Superior temporal gyrus (tissue), 1 donor: ENCODE data around the gene ASIC4.

ENCODE experiments used
- DNase-seq: peaks from one replicate; pipeline ENCODE4 v3.0.0-alpha.2; 2016; ENCODE audit errors: extremely low spot score

Gene ASIC4

DNA sequence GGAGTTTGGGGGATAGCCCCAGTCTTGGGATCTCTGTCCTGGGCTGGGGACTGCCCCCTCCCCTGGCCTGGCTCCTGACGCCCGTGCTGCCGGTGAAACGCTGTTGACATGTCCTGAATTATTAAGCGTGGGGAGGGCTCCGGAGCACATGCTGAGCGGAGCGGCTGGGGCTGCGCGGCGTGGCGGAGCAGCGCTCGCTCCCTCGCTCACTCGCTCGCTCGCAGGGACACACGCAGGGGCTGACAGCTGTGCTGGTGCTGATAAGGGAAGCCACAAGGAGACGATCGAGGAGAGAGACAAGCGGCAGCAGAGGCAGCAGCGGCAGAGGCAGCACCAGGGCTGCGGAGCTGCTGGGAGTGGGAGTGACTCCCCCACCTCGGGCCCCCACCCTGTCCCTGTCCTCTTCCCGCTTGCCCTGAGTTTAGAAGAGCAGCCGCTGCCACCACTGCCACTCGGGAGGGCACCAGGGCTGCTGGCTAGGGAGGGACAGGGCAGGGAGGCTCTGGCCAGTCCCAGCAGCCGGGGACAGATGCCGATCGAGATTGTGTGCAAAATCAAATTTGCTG, at the start of gene ASIC4:
TSS of gene ASIC4 (plus strand) at position 287 of the 566 bp plus-strand sequence. CDS start at position 530, 243 bp downstream.
- DNase-seq: no peak

GRCh38 chr2:219465659-219466561, 48.4 kb upstream of the ASIC4 start:
- no peak for DNase-seq

DNA sequence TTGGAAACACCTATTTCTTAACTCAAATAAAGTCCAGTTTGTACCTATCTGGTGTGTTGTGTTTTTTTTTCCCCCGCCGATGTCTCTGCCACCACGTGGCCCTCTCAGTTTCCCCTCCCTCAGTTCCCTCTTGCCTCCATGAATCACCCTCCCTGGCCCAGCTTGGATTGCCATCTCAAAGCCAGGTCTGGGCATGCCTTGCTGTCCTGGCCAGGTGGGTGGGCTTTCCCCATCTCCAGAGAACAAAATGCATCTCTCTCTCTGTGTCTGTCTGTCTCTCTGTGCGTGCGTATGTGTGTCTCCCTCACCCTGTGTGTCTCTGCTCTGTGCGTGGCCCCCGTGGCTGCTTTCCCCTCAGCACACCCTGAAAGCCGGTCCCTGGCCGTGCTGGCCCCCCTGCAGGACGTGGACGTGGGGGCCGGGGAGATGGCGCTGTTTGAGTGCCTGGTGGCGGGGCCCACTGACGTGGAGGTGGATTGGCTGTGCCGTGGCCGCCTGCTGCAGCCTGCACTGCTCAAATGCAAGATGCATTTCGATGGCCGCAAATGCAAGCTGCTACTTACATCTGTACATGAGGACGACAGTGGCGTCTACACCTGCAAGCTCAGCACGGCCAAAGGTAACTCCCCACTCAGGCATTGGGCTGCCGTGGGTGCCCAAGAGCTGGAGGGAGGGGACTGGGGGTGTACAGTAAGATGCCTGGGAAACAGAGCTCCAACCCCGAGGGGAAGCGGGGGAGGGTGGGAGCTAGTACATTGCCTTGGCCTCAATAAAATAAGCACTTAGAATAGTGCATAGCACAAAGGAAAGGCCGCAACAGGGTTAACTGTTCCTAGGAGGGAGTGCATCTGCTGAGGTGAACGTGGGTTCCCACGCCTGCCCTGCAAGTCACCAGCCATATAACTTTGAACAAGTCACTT, 47.2 kb upstream of the ASIC4 start:
- DNase-seq: no peak

DNA sequence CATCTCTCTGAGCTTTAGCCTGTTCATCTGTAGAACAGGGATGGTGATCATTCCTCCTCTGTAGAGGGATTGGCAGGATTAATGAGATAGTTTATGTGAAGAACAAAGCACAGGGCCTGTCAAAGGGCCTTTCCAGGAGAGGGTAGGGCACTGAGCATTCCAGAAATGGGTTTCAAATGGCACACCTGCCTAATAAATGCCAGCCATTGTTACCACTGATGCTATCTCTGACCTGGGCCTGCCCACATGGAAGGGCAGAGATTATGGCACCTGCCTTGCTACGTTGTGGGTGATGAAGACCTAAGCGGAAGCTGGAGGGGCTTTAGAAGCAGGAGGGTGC, 46.6 kb upstream of the ASIC4 start:
- no peak for DNase-seq

DNA sequence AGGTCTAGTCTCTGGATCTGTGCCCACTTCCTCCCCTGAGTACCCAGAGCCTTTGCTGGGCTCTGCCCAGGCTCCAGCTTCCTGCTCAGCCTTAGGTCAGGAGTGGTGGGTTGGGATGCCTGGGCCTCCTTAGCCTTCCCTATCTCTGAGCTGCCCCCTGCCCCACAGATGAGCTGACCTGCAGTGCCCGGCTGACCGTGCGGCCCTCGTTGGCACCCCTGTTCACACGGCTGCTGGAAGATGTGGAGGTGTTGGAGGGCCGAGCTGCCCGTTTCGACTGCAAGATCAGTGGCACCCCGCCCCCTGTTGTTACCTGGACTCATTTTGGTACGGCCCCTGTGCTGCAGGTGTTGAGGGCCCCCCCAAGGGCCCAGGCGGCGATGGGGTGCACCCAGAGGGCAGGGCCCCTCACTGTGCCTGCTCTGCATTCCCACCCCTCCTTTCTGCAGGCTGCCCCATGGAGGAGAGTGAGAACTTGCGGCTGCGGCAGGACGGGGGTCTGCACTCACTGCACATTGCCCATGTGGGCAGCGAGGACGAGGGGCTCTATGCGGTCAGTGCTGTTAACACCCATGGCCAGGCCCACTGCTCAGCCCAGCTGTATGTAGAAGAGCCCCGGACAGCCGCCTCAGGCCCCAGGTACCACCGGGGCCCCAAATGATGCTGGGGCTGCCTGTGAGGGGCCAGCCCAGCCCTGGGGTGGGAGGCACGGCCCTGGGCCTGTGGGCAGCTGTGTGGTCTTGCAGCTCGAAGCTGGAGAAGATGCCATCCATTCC, 45.7 kb upstream of the ASIC4 start:
- DNase-seq: no peak

DNA sequence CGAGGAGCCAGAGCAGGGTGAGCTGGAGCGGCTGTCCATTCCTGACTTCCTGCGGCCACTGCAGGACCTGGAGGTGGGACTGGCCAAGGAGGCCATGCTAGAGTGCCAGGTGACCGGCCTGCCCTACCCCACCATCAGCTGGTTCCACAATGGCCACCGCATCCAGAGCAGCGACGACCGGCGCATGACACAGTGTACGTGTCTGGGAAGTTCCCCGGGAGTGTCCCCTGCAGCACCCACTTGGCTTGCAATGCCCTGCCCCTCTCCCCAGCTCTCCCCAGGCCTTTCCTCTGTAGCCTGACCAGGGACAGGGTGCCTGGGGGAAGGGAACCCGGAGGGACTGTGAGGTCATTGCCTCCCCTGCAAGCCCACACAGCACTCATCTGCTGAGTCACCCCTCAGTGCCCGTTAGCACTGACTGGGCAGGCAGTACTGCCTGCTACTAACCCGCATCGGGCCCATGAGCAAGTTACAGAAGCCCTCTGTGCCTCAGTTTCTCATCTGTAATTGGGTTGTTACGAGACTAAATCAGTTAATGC, 45.0 kb upstream of the ASIC4 start:
- no peak for DNase-seq

DNA sequence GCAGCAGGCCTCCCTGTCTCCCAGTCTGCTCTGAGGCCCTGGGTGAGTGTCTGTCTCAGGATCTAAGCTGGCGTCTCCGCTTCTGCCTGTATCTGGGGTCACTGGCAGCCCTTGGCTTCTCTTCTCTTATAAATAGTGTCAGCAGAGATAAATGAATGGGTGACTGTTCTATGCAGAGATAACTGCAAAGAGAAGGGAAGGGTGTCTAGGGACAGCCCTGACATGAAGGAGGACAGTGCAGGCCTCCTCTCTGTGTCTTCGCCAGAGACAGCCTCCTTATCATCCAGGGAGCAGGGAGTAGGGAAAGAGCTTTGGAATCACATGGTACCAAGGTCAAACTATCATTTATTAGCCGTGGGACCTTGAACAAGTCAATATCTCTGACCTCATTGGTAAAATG, 43.9 kb upstream of the ASIC4 start:
- no peak for DNase-seq

GRCh38 chr2:219471476-219472371, 42.6 kb upstream of the ASIC4 start:
- DNase-seq: no peak

- no peak for DNase-seq
Measured at GRCh38 chr2:219472629-219473187, 41.6 kb upstream of the ASIC4 start.

- DNase-seq: no peak
Measured at GRCh38 chr2:219473511-219473910, 40.8 kb upstream of the ASIC4 start.

DNA sequence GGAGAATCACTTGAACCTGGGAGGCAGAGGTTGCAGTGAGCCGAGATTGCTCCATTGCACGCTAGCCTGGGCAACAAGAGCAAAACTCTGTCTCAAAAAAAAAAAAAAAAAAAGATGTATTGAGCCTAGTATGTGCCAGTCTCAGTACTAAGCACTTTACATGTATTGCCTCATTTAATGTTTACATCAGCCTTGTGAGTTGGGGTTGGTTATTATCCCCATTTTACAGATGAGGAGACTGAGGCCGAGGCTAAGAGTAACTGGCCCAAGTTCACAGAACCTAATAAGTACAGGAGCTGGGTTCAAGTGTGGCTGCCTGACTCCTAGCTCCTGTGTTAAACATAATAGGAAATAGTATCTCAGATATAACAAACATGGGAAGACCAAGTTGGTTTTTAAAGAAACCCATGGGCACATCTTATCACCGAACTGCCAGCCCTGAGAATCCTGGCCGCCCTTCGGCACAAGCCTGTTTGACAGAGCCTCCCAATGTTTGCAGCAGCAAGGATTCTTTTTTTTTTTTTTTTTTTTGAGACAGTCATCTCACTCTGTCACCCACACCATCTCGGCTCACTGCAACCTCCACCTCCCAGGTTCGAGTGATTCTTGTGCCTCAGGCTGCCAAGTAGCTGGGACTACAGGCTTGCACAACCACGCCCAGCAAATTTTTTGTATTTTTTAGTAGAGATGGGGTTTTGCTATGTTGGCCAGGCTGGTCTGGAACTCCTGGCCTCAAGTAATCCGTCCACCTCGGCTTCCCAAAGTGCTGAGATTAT, 39.8 kb upstream of the ASIC4 start:
- DNase-seq: no peak

DNA sequence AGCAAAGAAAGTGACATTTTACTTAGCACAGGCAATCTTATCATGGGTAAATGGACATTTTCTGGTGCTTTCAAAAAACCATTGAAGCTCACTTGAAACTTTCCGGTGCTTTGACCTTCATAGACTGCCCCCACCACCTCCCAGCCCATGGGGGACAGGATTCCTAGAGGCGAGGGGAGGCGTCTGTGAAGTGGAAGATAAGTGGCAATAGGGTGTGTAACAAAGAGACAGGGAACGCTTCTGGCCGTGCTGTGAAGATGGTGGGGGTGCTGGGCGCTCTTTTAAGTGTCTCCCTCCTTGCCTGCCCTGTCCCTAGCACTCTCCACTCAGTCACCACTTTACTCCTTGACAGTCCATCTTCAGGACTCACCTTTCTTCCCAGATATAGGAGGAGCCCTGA, 39.0 kb upstream of the ASIC4 start:
- DNase-seq: no peak

DNA sequence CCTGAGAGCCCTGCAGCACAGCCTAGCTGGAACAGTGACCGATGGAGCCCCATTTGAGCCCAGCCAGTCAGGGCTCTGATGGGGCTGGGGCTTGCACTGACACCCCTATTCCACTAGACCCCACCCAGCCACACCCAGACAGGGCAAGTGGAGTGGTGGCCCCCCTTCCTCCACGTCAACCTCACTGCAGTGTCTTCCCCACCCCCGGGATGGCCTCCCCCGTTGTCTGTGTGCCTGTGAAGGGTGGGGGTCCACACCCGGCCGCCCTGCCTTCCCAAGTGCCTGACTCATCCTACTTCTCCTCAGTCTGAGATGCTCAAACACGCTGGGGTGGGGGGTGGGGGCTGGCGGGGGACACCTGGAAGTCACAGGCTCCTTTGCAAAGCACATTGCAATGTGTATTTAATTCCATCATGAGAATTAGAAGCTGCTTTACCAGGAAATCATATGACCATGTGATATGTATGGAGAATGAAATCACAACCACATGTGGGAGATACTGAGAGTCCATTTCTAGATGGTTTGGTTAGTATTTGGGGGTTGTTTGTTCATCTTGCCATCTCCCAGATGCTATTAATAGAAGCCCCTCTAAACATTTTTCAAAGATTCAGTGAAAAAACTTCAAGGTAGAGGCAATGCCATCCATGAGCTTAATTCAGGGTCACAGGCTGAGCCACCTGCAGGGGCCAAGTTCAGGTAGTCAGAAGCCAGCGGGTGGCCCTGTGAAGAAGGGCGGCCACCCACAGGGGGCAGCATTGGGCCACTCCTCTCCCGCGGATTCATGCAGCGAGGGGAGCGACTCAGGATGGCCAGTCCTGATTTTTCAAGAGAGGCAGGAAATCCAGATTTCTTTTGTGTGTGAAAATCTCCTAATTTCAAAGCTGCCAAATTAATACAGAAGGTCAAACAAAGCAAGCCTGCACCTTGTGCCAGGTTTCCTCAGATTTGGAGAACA, 38.3 kb upstream of the ASIC4 start:
- peak; percentile 72 for DNase-seq

- DNase-seq: no peak
Measured at GRCh38 chr2:219476652-219477151, 37.6 kb upstream of the ASIC4 start.

- no peak for DNase-seq
Measured at GRCh38 chr2:219477179-219477578, 37.1 kb upstream of the ASIC4 start.

DNA sequence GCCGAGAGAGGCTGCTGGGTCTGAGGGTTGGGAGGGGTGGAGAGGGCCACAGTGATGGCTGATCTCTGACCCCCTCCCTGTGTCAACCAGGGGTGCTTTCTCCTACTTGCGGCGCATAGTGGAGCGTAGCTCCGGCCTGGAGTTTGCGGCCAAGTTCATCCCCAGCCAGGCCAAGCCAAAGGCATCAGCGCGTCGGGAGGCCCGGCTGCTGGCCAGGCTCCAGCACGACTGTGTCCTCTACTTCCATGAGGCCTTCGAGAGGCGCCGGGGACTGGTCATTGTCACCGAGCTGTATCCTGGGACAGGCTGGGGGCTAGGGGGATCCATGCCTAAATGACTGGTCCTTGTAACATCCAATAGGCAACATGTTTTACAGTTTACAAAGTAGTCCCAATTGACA, 36.5 kb upstream of the ASIC4 start:
- no peak for DNase-seq

GRCh38 chr2:219478916-219479315, 35.4 kb upstream of the ASIC4 start:
- DNase-seq: no peak

DNA sequence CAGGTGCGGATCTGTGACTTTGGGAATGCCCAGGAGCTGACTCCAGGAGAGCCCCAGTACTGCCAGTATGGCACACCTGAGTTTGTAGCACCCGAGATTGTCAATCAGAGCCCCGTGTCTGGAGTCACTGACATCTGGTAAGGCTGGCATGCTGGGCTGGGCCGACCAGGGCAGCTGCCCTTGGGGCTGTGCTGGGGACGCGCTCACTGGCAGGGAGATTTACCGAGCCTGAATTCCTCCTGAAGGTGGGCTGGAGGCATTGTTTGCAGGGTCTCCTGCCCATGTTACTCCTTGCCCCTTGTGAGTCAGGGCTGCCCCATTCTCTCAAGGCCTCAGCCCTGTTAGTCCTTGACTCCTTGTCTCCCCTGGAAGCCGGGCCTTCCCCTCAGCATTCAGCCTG, 34.3 kb upstream of the ASIC4 start:
- DNase-seq: no peak
